ENCODE measurements around the gene PIPOX. TPM values are rescaled to one million over a fixed set of nuclear protein-coding genes. Genes with fewer than 3 reads are reported as not detected.

Gene PIPOX
- total and polyA plus RNA-seq, 2 of the 8 experiments (the other 6 are each of a cell fraction or from before 2014, with no cell fraction given): 57.2 to 99.6 TPM

DNA sequence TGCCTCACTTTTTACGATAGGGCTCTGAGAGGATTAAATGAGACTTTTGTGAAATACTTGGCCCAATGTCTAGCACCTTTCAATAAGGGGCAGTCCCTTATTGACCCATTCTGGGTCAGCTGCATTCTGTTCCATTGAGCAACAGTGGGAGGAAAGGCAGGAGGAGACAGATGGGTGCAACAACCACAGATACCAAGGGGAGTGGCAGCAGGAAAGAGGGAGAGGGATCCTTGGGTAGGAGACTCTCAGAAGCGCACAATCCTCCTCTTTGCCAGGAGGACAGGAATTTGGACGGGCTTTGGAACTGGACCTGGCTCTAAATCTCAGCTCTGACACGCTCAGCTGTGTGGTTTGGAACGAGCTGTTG is 3.5 kb downstream of the PIPOX start:
- Histone ChIP-seq H2BK20ac (ENCODE audit: low read length) (0 out of 2 replicates have a peak overlapping the region, but pooled peaks have one; percentile 80), H3K56ac (replicated peaks; ENCODE audit: insufficient read length, low read depth, low read length) (no peak overlapping the region), H3K79me2 (ENCODE audit: control insufficient read depth in 1 of 2, insufficient read depth in 2 of 2, low read length in 2 of 2) (peaks cover 0 to 6% of the 10 kb centered on the region in 2 experiments; a peak in 1 of 4 replicates), H2BK12ac (ENCODE audit: low read depth, low read length) (peak overlapping the region; percentile 52; the same call in 1 of the 2 replicates), H3K9ac (replicated peaks in 1 of 4; ENCODE audit: extremely low read depth in 1 of 4, low read depth in 3 of 4, low read length in 3 of 4) (no peak overlapping the region), H2BK120ac (replicated peaks; ENCODE audit: low read depth, low read length) (peak overlapping the region; percentile 24), H3K23me2 (ENCODE audit: low read depth, low read length) (peaks cover 4% of the 10 kb centered on the region; the same call in 1 of the 2 replicates), H3K4me3 (ENCODE audit: extremely low read depth in 1 of 4, insufficient read depth in 2 of 4, low read depth in 3 of 4, low read length in 4 of 4) (no peak overlapping the region), H4K20me1 (replicated peaks in 1 of 2; ENCODE audit: control insufficient read depth in 1 of 2, insufficient read depth in 2 of 2, low read length in 2 of 2) (no peaks in the 10 kb centered on the region), H2BK15ac (ENCODE audit: low read length) (peak overlapping the region; percentile 82; the same call in 1 of the 2 replicates), H3K4ac (replicated peaks; ENCODE audit: insufficient read length, low read depth, low read length) (no peak overlapping the region), H3K4me1 (replicated peaks in 1 of 4; ENCODE audit: control insufficient read depth in 3 of 4, insufficient read depth in 4 of 4, low read length in 3 of 4) (peaks cover 7 to 27% (median 15%) of the 10 kb centered on the region in 4 experiments), H3K14ac (ENCODE audit: insufficient read length) (no peak overlapping the region), H4K5ac (ENCODE audit: insufficient read length, low read depth, low read length) (no peak overlapping the region), H3K23ac (ENCODE audit: insufficient read length) (no peak overlapping the region), H2AK5ac (ENCODE audit: low read depth, low read length) (peak overlapping the region; percentile 46; the same call in 1 of the 2 replicates), H3K27me3 (replicated peaks in 1 of 4; ENCODE audit: control insufficient read depth in 3 of 4, extremely low read depth in 1 of 4, insufficient read depth in 3 of 4, low read length in 3 of 4) (no peaks in the 10 kb centered on the region), H3K4me2 (ENCODE audit: insufficient read depth in 1 of 2, low read depth in 2 of 2, low read length in 2 of 2) (no peak overlapping the region), H4K8ac (ENCODE audit: extremely low read depth, insufficient read depth, low read length) (no peak overlapping the region), H3K79me1 (ENCODE audit: low read depth, low read length) (0 out of 2 replicates have a peak, but pooled peaks cover 2% of the 10 kb centered on the region), H2BK5ac (ENCODE audit: low read depth, low read length) (peak overlapping the region; percentile 50; the same call in 1 of the 2 replicates), H3K27ac (ENCODE audit: low read depth, low read length) (no peak overlapping the region), H4K91ac (replicated peaks; ENCODE audit: insufficient read length, low read length) (no peak overlapping the region), H3K36me3 (ENCODE audit: control insufficient read depth in 2 of 4, insufficient read depth in 4 of 4, low read length in 3 of 4) (peaks cover 0 to 19% (median 1%) of the 10 kb centered on the region in 4 experiments; a peak in 3 of 8 replicates), H2AFZ (ENCODE audit: low read length) (no peak overlapping the region), H3K18ac (ENCODE audit: extremely low read depth, low read length) (no peak overlapping the region), H3K9me3 (ENCODE audit: insufficient read depth in 2 of 2, low read depth in 1 of 2, low read length in 1 of 2) (no peaks in the 10 kb centered on the region)
- POLR2A ChIA-PET (ENCODE audit: partially characterized antibody): no interaction called here
- 92% methylated on average over 5 of the region's 5 CpGs; no CpG with 5 or more reads in 1 of the 2 experiments for WGBS, 2 experiments (ENCODE audit: extremely low coverage in 1 of 2, insufficient coverage in 1 of 2, insufficient read length in 1 of 2, insufficient replicate concordance in 2 of 2, low coverage in 1 of 2, low lambda C conversion rate in 2 of 2, missing lambda C conversion rate in 1 of 2)
- FAIRE-seq: no peak
- DNase-seq (ENCODE audit: low read depth in 1 of 2, low spot score in 2 of 2): no peak
- CTCF ChIA-PET (ENCODE audit: partially characterized antibody): interaction anchor here (0.8 to 4.4 kb wide), 5 partner anchors 17 to 81 kb away, joined by 3 to 21 read pairs (median 7); no protein-coding TSS in a partner anchor
- TF ChIP-seq KDM4A (IDR thresholded peaks at IDR 0.05; ENCODE audit: low read depth, low read length, severe bottlenecking): no peak
